ENCODE results near the gene PRKAA2. TPM values are rescaled to one million over a fixed set of nuclear protein-coding genes. Genes with fewer than 3 reads are reported as not detected.

PRKAA2 gene
- total RNA-seq, 2 experiments from 2014 or later = not detected

DNA sequence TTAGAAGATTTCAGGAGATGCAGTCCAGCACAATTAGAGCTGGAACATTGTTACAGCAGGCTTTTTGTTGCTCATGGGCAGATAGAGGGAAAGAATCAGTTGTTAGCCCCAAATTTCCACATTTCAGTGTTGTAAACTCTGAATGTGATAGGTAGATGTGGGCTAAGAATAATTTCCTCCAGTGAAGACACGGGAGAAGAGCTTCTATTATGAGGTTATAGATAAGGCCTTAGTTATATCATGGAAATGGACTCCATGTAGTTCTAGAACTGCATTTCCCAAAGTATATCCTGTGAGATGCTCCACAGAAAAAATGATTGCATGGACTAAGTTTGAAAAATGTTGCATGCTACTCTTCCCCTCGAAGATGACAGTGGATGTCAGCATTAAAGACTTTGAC, 64.9 kb downstream of the PRKAA2 start:
- TF ChIP-seq EZH2phosphoT487 (IDR thresholded peaks at IDR 0.05; ENCODE audit: borderline replicate concordance, low read depth, low read length) = no peak
- TF ChIP-seq, protein P1, sequence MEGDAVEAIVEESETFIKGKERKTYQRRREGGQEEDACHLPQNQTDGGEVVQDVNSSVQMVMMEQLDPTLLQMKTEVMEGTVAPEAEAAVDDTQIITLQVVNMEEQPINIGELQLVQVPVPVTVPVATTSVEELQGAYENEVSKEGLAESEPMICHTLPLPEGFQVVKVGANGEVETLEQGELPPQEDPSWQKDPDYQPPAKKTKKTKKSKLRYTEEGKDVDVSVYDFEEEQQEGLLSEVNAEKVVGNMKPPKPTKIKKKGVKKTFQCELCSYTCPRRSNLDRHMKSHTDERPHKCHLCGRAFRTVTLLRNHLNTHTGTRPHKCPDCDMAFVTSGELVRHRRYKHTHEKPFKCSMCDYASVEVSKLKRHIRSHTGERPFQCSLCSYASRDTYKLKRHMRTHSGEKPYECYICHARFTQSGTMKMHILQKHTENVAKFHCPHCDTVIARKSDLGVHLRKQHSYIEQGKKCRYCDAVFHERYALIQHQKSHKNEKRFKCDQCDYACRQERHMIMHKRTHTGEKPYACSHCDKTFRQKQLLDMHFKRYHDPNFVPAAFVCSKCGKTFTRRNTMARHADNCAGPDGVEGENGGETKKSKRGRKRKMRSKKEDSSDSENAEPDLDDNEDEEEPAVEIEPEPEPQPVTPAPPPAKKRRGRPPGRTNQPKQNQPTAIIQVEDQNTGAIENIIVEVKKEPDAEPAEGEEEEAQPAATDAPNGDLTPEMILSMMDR (conservative IDR thresholded peaks at IDR 0.05; ENCODE audit: low read length) = no peak
- no peaks in the 10 kb centered on the region for H3K9me2 ChIP-seq (ENCODE audit: insufficient read depth, low read length)
- no peaks in the 10 kb centered on the region for H3K36me3 ChIP-seq (ENCODE audit: insufficient read depth, low read length)
- no peak for DNase-seq (ENCODE audit: low spot score)
- H3K79me2 ChIP-seq (ENCODE audit: insufficient read depth, low read depth, low read length) = no peaks in the 10 kb centered on the region
- no peaks in the 10 kb centered on the region for H4K20me1 ChIP-seq (ENCODE audit: insufficient read depth, low read length)
- no peak overlapping the region for H3K4me3 ChIP-seq (ENCODE audit: low read depth, low read length, poor library complexity, severe bottlenecking)
- no peak overlapping the region for H3K4me2 ChIP-seq (ENCODE audit: low read length)
- POLR2A ChIA-PET = no interaction called here
- H2AFZ ChIP-seq (ENCODE audit: low read length) = no peak overlapping the region
- H3K9me3 ChIP-seq (ENCODE audit: low read length) = no peaks in the 10 kb centered on the region
- H3K27ac ChIP-seq (ENCODE audit: low read depth, low read length, poor library complexity, severe bottlenecking) = no peak overlapping the region
- CTCF ChIA-PET (ENCODE audit: unreplicated experiment) = no interaction called here
- BruUV-seq (replicated peaks) = no TSS peak
- no peaks in the 10 kb centered on the region for H3K4me1 ChIP-seq (ENCODE audit: insufficient read depth, low read length, poor library complexity, severe bottlenecking)
- intact Hi-C loops (cut with micrococcal nuclease; ENCODE audit: unreplicated experiment) = loop anchor here (5.0 kb wide), 1 partner anchor 1333 kb away; no protein-coding TSS in a partner anchor

DNA sequence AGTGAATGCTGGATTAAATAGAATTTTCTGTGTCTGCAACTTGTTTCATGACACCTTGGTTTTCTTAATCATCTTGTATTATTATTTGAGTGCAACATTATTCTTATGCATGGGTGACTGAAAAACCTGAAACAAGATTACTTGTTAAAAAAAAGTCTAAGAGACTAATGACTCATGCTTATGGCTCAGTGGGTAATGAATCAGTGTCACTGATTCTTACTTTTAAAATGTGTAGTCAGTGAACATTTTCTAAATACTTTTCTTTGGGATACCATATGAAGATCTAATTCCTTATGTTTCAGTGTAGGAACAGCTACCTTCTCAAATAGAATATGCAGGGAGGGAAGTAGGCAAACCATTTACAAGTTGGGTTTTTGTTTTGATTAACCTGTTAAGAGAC, 65.5 kb downstream of the PRKAA2 start:
- ChIA-PET CTCF (ENCODE audit: unreplicated experiment) (no interaction called here), POLR2A (no interaction called here)
- no peak overlapping the region for H2AFZ ChIP-seq (ENCODE audit: low read length)
- H3K9me2 ChIP-seq (ENCODE audit: insufficient read depth, low read length) = no peaks in the 10 kb centered on the region
- no peaks in the 10 kb centered on the region for H3K9me3 ChIP-seq (ENCODE audit: low read length)
- intact Hi-C loops (cut with micrococcal nuclease; ENCODE audit: unreplicated experiment) = no loop called here
- no peak overlapping the region for H3K4me2 ChIP-seq (ENCODE audit: low read length)
- DNase-seq (ENCODE audit: low spot score) = no peak
- BruUV-seq (replicated peaks) = no TSS peak
- no peaks in the 10 kb centered on the region for H4K20me1 ChIP-seq (ENCODE audit: insufficient read depth, low read length)
- no peak for TF ChIP-seq EZH2phosphoT487 (IDR thresholded peaks at IDR 0.05; ENCODE audit: borderline replicate concordance, low read depth, low read length)
- TF ChIP-seq, protein P1 (conservative IDR thresholded peaks at IDR 0.05; ENCODE audit: low read length) = no peak
- H3K4me3 ChIP-seq (ENCODE audit: low read depth, low read length, poor library complexity, severe bottlenecking) = no peak overlapping the region
- H3K79me2 ChIP-seq (ENCODE audit: insufficient read depth, low read depth, low read length) = no peaks in the 10 kb centered on the region
- no peaks in the 10 kb centered on the region for H3K36me3 ChIP-seq (ENCODE audit: insufficient read depth, low read length)
- H3K27ac ChIP-seq (ENCODE audit: low read depth, low read length, poor library complexity, severe bottlenecking) = no peak overlapping the region
- no peaks in the 10 kb centered on the region for H3K4me1 ChIP-seq (ENCODE audit: insufficient read depth, low read length, poor library complexity, severe bottlenecking)

DNA sequence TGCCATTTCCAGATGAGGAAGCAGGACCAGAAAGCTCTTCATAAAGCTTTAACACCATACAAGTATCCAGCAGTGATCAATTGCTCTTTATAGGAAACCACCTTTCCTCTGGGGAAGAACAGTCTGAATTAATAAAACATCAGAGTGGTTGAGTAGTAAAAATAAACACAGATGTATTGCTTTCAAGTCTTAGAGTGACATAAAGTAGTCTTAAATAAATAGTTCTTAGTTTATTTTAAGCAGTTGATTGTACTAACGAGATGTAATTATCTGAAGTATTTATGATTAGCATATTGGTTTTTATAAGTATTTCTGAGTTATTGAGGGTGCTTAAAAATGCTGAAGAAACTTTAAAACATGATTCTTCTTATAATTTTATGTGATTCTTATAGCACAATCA, 67.0 kb downstream of the PRKAA2 start:
- BruUV-seq (replicated peaks) = no TSS peak
- no peak for TF ChIP-seq EZH2phosphoT487 (IDR thresholded peaks at IDR 0.05; ENCODE audit: borderline replicate concordance, low read depth, low read length)
- TF ChIP-seq, protein P1 (conservative IDR thresholded peaks at IDR 0.05; ENCODE audit: low read length) = no peak
- CTCF ChIA-PET (ENCODE audit: unreplicated experiment) = no interaction called here

More for the DNA sequence above, 67.0 kb downstream of the PRKAA2 start:
- Histone ChIP-seq H2AFZ (ENCODE audit: low read length) (no peak overlapping the region), H3K4me2 (ENCODE audit: low read length) (no peak overlapping the region), H3K27ac (ENCODE audit: low read depth, low read length, poor library complexity, severe bottlenecking) (no peak overlapping the region), H3K36me3 (ENCODE audit: insufficient read depth, low read length) (no peaks in the 10 kb centered on the region), H4K20me1 (ENCODE audit: insufficient read depth, low read length) (no peaks in the 10 kb centered on the region), H3K4me3 (ENCODE audit: low read depth, low read length, poor library complexity, severe bottlenecking) (no peak overlapping the region), H3K9me3 (ENCODE audit: low read length) (no peaks in the 10 kb centered on the region), H3K9me2 (ENCODE audit: insufficient read depth, low read length) (no peaks in the 10 kb centered on the region), H3K4me1 (ENCODE audit: insufficient read depth, low read length, poor library complexity, severe bottlenecking) (no peaks in the 10 kb centered on the region), H3K79me2 (ENCODE audit: insufficient read depth, low read depth, low read length) (no peaks in the 10 kb centered on the region)
- intact Hi-C loops (cut with micrococcal nuclease; ENCODE audit: unreplicated experiment) = no loop called here
- POLR2A ChIA-PET = no interaction called here
- no peak for DNase-seq (ENCODE audit: low spot score)

All from OCI-LY7 (cell line).